HepG2 (cell line): ENCODE data around the gene WDR3. TPM values are rescaled to one million over a fixed set of nuclear protein-coding genes. Genes with fewer than 3 reads are reported as not detected.

Experiments
- CCAR2 ChIP-seq: fragments of 200-400 bp; formaldehyde crosslinking; optimal IDR thresholded peaks from 2 replicates; pipeline ENCODE3; 2018; ENCODE audit warnings: low read depth, mild to moderate bottlenecking, low read length, moderate library complexity
- MLLT10 ChIP-seq: sonication (generic); formaldehyde crosslinking; IDR thresholded peaks from 2 replicates; pipeline ENCODE4 v1.4.0; 2020; ENCODE audit warnings: missing genetic modification reagents
- MXI1 ChIP-seq: IDR thresholded peaks from 3 replicates; pipeline ENCODE4 v1.6.1; 2012; ENCODE audit warnings: low read depth, low read length, inconsistent platforms, borderline replicate concordance
- NFYC ChIP-seq: IDR thresholded peaks from 2 replicates; pipeline ENCODE4 v1.6.1; 2016; ENCODE audit warnings: missing genetic modification reagents, missing compliant biosample characterization
- ZNF768 ChIP-seq: sonication (generic); formaldehyde crosslinking; IDR thresholded peaks from 2 replicates; pipeline ENCODE4 v1.4.0; 2020; ENCODE audit warnings: missing genetic modification reagents
- ZNF841 ChIP-seq: sonication (generic); formaldehyde crosslinking; IDR thresholded peaks from 2 replicates; pipeline ENCODE4 v1.8.1; 2023; ENCODE audit warnings: missing genetic modification reagents, borderline replicate concordance
- polyA plus RNA-seq, 8 experiments: library from polyadenylated mRNA; depleted of rRNA in 3 of 8; stranded (reverse) in 7 of 8; unstranded in 1 of 8; fragments of >200 nt; fragmentation: Illumina TruSeq in 4 of 8; extraction: Trizol in 4 of 8; gene quantifications; 2 replicates each; pipeline versions ENCODE4 v1.2.1 to v1.2.3, GENCODE V29; 2011 to 2016; ENCODE audit warnings: low read depth in 4 of 8, missing spikeins in 1 of 8, mixed read lengths in 1 of 8; ENCODE audit not compliant: insufficient read depth in 1 of 8
- total RNA-seq, 5 experiments: library from RNA; depleted of rRNA; stranded (reverse); fragments of >200 nt; fragmentation: Illumina TruSeq; extraction: Trizol; gene quantifications; 2 replicates each; pipeline ENCODE4 v1.2.3, GENCODE V29; 2016; ENCODE audit warnings: low read depth in 1 of 5
- TF ChIP-seq, protein P1 (sequence below): IDR thresholded peaks from 2 replicates; pipeline ENCODE4 v1.6.1; 2016
- TF ChIP-seq, protein P2 (sequence below): IDR thresholded peaks from 2 replicates; pipeline ENCODE4 v1.6.1; 2016; ENCODE audit warnings: low read depth, missing genetic modification reagents, missing compliant biosample characterization
- TF ChIP-seq, protein P3 (sequence below): IDR thresholded peaks from 2 replicates; pipeline ENCODE4 v1.6.1; 2016; ENCODE audit warnings: mild to moderate bottlenecking, missing biosample characterization, missing genetic modification reagents
- TF ChIP-seq, protein P4 (sequence below): sonication (generic); formaldehyde crosslinking; conservative IDR thresholded peaks from 2 replicates; pipeline ENCODE4 v1.8.0; 2022; ENCODE audit warnings: low read depth, missing genetic modification reagents
- TF ChIP-seq, protein P5 (sequence below): sonication (generic); formaldehyde crosslinking; IDR thresholded peaks from 2 replicates; pipeline ENCODE4 v1.5.1; 2020; ENCODE audit warnings: missing genetic modification reagents, mild to moderate bottlenecking, borderline replicate concordance

WDR3 gene
- total and polyA plus RNA-seq, 2 of the 13 experiments (the other 11 are each of a cell fraction or from before 2014, with no cell fraction given) = 15.9 to 55.5 TPM

DNA sequence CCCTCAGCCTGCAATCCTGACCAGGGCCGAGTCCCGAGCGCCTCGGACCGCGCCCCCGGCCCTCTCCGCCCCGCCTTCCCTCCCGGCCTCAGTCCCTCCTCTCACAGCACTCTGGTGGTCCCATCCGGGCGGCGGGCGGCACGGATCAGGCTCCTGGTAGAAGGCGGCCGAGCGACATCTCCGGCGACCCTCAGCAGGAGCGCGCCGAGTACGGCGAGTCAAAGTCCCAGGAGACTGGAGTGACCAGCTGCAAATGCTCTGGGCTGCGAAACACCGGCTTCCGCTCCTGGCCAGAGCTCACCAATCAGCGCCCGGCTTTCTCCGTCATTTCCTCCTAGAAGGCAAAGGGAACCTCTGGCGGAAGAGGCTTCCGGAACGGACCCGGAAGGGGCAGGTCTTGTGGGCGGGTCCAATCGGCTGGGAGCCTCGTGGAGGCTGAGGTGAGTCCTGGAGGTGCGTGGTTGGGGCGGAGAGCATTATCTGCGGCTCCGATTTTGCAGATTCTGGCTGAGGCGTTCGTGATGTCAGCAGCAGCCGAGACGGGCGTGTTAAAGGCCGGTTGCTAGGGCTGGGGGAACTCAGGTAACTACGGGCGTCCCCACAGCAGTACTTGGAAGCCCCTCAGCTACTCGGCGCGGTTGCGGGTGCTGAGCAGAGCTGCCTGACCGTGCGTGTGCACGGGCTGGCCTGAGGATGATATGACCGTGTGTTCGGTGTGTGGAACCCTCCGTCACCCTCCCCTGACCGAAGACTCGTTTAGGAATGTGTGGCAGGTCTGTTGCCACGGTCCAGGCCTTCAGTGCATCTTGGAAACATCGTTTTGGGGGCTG lies at the start of gene WDR3, which contains the start of gene GDAP2 (continued):
- no peak for TF ChIP-seq CCAR2
- TF ChIP-seq, protein P1, sequence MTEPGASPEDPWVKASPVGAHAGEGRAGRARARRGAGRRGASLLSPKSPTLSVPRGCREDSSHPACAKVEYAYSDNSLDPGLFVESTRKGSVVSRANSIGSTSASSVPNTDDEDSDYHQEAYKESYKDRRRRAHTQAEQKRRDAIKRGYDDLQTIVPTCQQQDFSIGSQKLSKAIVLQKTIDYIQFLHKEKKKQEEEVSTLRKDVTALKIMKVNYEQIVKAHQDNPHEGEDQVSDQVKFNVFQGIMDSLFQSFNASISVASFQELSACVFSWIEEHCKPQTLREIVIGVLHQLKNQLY (CRISPR knock-in tag) = 0 out of 2 replicates have a peak, but pooled peaks have one; percentile 48
- TF ChIP-seq MLLT10 (CRISPR knock-in tag) = no peak
- TF ChIP-seq ZNF768 = 0 out of 2 replicates have a peak, but pooled peaks have one; percentile 10
- TF ChIP-seq, protein P2, sequence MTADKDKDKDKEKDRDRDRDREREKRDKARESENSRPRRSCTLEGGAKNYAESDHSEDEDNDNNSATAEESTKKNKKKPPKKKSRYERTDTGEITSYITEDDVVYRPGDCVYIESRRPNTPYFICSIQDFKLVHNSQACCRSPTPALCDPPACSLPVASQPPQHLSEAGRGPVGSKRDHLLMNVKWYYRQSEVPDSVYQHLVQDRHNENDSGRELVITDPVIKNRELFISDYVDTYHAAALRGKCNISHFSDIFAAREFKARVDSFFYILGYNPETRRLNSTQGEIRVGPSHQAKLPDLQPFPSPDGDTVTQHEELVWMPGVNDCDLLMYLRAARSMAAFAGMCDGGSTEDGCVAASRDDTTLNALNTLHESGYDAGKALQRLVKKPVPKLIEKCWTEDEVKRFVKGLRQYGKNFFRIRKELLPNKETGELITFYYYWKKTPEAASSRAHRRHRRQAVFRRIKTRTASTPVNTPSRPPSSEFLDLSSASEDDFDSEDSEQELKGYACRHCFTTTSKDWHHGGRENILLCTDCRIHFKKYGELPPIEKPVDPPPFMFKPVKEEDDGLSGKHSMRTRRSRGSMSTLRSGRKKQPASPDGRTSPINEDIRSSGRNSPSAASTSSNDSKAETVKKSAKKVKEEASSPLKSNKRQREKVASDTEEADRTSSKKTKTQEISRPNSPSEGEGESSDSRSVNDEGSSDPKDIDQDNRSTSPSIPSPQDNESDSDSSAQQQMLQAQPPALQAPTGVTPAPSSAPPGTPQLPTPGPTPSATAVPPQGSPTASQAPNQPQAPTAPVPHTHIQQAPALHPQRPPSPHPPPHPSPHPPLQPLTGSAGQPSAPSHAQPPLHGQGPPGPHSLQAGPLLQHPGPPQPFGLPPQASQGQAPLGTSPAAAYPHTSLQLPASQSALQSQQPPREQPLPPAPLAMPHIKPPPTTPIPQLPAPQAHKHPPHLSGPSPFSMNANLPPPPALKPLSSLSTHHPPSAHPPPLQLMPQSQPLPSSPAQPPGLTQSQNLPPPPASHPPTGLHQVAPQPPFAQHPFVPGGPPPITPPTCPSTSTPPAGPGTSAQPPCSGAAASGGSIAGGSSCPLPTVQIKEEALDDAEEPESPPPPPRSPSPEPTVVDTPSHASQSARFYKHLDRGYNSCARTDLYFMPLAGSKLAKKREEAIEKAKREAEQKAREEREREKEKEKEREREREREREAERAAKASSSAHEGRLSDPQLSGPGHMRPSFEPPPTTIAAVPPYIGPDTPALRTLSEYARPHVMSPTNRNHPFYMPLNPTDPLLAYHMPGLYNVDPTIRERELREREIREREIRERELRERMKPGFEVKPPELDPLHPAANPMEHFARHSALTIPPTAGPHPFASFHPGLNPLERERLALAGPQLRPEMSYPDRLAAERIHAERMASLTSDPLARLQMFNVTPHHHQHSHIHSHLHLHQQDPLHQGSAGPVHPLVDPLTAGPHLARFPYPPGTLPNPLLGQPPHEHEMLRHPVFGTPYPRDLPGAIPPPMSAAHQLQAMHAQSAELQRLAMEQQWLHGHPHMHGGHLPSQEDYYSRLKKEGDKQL (CRISPR knock-in tag) = no peak
- TF ChIP-seq, protein P3, sequence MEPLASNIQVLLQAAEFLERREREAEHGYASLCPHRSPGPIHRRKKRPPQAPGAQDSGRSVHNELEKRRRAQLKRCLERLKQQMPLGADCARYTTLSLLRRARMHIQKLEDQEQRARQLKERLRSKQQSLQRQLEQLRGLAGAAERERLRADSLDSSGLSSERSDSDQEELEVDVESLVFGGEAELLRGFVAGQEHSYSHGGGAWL (CRISPR knock-in tag) = peak; percentile 86; the same call in 1 of the 2 replicates
- TF ChIP-seq, protein P4, sequence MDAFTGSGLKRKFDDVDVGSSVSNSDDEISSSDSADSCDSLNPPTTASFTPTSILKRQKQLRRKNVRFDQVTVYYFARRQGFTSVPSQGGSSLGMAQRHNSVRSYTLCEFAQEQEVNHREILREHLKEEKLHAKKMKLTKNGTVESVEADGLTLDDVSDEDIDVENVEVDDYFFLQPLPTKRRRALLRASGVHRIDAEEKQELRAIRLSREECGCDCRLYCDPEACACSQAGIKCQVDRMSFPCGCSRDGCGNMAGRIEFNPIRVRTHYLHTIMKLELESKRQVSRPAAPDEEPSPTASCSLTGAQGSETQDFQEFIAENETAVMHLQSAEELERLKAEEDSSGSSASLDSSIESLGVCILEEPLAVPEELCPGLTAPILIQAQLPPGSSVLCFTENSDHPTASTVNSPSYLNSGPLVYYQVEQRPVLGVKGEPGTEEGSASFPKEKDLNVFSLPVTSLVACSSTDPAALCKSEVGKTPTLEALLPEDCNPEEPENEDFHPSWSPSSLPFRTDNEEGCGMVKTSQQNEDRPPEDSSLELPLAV (CRISPR knock-in tag) = no peak
- TF ChIP-seq, protein P5, sequence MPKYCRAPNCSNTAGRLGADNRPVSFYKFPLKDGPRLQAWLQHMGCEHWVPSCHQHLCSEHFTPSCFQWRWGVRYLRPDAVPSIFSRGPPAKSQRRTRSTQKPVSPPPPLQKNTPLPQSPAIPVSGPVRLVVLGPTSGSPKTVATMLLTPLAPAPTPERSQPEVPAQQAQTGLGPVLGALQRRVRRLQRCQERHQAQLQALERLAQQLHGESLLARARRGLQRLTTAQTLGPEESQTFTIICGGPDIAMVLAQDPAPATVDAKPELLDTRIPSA (CRISPR knock-in tag) = no peak
- TF ChIP-seq MXI1 = peak; percentile 97; the same call in 2 of the 3 replicates
- TF ChIP-seq NFYC (CRISPR knock-in tag) = peak; percentile 88
- no peak for TF ChIP-seq ZNF841 (CRISPR knock-in tag)
